ENCODE results near the gene ATF6.
"Not testable (repeated sequence)": the region's sequence is repeated elsewhere in the genome, so short reads cannot be mapped to it uniquely, and the experiment has no call there.

ATF6 gene

DNA sequence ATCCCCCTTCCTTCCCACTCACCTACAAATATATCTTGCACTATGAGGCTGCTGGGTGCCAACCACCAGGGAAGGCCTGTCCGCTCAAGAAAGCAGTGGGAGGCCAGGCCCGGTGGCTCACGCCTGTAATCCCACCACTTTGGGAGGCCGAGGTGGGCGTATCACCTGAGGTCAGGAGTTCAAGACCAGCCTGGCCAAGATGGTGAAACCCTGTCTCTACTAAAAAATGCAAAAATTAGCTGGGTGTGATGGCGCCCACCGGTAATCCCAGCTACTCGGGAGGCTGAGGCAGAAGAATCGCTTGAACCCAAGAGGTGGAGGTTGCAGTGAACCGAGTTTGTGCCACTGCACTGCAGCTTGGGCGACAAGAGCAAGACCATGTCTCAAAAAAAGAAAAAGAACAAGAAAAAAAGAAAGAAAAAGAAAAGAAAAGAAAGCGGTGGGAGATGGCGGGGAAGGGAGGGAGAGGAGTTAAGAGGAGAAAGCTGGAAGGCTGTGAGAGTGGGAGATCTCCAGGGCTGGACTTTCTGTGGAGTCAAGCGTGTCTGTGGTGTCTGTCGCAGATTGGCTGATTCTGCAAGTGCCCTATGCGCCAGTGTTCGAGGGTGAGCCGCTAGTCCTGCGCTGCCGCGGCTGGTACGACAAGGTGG is 40.7 kb upstream of the ATF6 start:
- Histone ChIP-seq H3K23ac (ENCODE audit: low read depth, low read length, poor library complexity) (peak overlapping the region; percentile 29), H3K4me3 (ENCODE audit: low read length in 2 of 2) (peak overlapping the region; percentile 76 to 86), H3K9ac (ENCODE audit: low read depth, low read length, poor library complexity) (peak overlapping the region; percentile 88), H2AFZ (ENCODE audit: low read length) (peak overlapping the region; percentile 91), H3K14ac (ENCODE audit: low read length) (peak overlapping the region; percentile 77), H3K4me2 (ENCODE audit: insufficient read depth, low read length, poor library complexity, severe bottlenecking) (peak overlapping the region; percentile 92), H3K27me3 (ENCODE audit: control insufficient read depth in 3 of 3, insufficient read depth in 3 of 3, low read depth in 1 of 3, low read length in 3 of 3) (peaks cover 0 to 57% (median 18%) of the 10 kb centered on the region in 3 experiments)
- not testable (repeated sequence) for H2BK120ac ChIP-seq (ENCODE audit: low read depth, low read length); H3K4ac ChIP-seq (ENCODE audit: low read length); H2AK5ac ChIP-seq (ENCODE audit: low read depth, low read length); H4K91ac ChIP-seq (ENCODE audit: low read depth, low read length, poor library complexity); H4K8ac ChIP-seq (ENCODE audit: low read depth, low read length); H2BK5ac ChIP-seq (ENCODE audit: low read length); H2BK12ac ChIP-seq (ENCODE audit: low read length); H2BK15ac ChIP-seq (ENCODE audit: low read length); H3K36me3 ChIP-seq (replicated peaks in 1 of 2; ENCODE audit: control insufficient read depth in 2 of 2, insufficient read depth in 2 of 2, low read length in 2 of 2); H3K79me1 ChIP-seq (ENCODE audit: low read depth, low read length); H3K9me3 ChIP-seq (replicated peaks in 1 of 2; ENCODE audit: control insufficient read depth in 2 of 2, insufficient read depth in 1 of 2, low read depth in 1 of 2, low read length in 2 of 2); H3K27ac ChIP-seq (replicated peaks; ENCODE audit: low read length); H3K18ac ChIP-seq (ENCODE audit: low read length); DNase-seq (ENCODE audit: low spot score); H3K4me1 ChIP-seq (ENCODE audit: control insufficient read depth in 2 of 2, insufficient read depth in 1 of 2, low read depth in 1 of 2, low read length in 2 of 2)
- 100% methylated on average over 2 of the region's 22 CpGs; no CpG with 5 or more reads in 1 of the 2 donors for WGBS, 2 donors (ENCODE audit: extremely low coverage in 2 of 2, insufficient read length in 2 of 2, insufficient replicate concordance in 1 of 2)

DNA sequence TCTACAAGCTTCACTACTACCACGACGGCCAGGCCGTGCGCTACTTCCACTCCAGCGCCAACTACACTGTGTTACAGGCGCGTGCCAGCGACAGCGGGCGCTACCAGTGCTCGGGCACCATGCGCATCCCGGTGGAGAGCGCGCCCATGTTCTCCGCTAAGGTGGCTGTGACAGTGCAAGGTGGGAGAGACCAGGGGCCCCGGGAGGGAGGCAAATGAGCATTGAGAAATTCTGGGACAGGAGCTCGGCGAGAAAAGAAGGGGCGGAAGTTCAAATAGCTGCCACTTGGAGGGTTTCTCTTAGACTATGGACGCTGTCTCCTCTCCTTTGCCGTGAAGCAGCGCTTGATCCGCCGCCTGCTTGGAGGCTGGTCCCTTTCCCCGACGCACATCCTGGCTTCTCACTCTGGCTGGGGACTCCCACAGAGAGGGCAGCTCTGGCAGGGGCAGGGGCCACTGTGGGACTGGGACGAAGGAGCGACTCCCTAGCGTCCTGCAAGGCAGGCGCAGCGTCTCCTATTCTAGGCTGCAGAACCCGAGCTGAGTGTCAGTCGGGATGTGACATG is 40.1 kb upstream of the ATF6 start:
- H2AFZ ChIP-seq (ENCODE audit: low read length): peak overlapping the region; percentile 91
- no peak overlapping the region for H4K91ac ChIP-seq (ENCODE audit: low read depth, low read length, poor library complexity)
- H3K79me1 ChIP-seq (ENCODE audit: low read depth, low read length): no peaks in the 10 kb centered on the region
- peak overlapping the region; percentile 95 for H3K14ac ChIP-seq (ENCODE audit: low read length)
- peak overlapping the region; percentile 59 for H2BK15ac ChIP-seq (ENCODE audit: low read length)
- peak overlapping the region; percentile 98 for H3K18ac ChIP-seq (ENCODE audit: low read length)
- no peak overlapping the region for H2BK120ac ChIP-seq (ENCODE audit: low read depth, low read length)
- no CpG with 5 or more reads among the region's 34 CpGs for WGBS, 2 donors (ENCODE audit: extremely low coverage in 2 of 2, insufficient read length in 2 of 2, insufficient replicate concordance in 1 of 2)
- H3K4me3 ChIP-seq (ENCODE audit: low read length in 2 of 2): peak overlapping the region; percentile 76 to 86
- no peak overlapping the region for H3K27ac ChIP-seq (replicated peaks; ENCODE audit: low read length)
- H3K27me3 ChIP-seq (ENCODE audit: control insufficient read depth in 3 of 3, insufficient read depth in 3 of 3, low read depth in 1 of 3, low read length in 3 of 3): peaks cover 0 to 60% (median 18%) of the 10 kb centered on the region in 3 experiments
- peak overlapping the region; percentile 96 for H3K9ac ChIP-seq (ENCODE audit: low read depth, low read length, poor library complexity)
- H2BK5ac ChIP-seq (ENCODE audit: low read length): peak overlapping the region; percentile 85
- peak overlapping the region; percentile 92 for H3K4me2 ChIP-seq (ENCODE audit: insufficient read depth, low read length, poor library complexity, severe bottlenecking)
- peaks cover 3 to 4% of the 10 kb centered on the region in 2 donors for H3K4me1 ChIP-seq (ENCODE audit: control insufficient read depth in 2 of 2, insufficient read depth in 1 of 2, low read depth in 1 of 2, low read length in 2 of 2)
- H3K23ac ChIP-seq (ENCODE audit: low read depth, low read length, poor library complexity): peak overlapping the region; percentile 90
- H3K4ac ChIP-seq (ENCODE audit: low read length): no peak overlapping the region
- H3K9me3 ChIP-seq (replicated peaks in 1 of 2; ENCODE audit: control insufficient read depth in 2 of 2, insufficient read depth in 1 of 2, low read depth in 1 of 2, low read length in 2 of 2): no peaks in the 10 kb centered on the region
- no peak overlapping the region for H2BK12ac ChIP-seq (ENCODE audit: low read length)
- no peak overlapping the region for H2AK5ac ChIP-seq (ENCODE audit: low read depth, low read length)
- no peaks in the 10 kb centered on the region for H3K36me3 ChIP-seq (replicated peaks in 1 of 2; ENCODE audit: control insufficient read depth in 2 of 2, insufficient read depth in 2 of 2, low read length in 2 of 2)
- DNase-seq (ENCODE audit: low spot score): peak; percentile 41
- no peak overlapping the region for H4K8ac ChIP-seq (ENCODE audit: low read depth, low read length)

DNA sequence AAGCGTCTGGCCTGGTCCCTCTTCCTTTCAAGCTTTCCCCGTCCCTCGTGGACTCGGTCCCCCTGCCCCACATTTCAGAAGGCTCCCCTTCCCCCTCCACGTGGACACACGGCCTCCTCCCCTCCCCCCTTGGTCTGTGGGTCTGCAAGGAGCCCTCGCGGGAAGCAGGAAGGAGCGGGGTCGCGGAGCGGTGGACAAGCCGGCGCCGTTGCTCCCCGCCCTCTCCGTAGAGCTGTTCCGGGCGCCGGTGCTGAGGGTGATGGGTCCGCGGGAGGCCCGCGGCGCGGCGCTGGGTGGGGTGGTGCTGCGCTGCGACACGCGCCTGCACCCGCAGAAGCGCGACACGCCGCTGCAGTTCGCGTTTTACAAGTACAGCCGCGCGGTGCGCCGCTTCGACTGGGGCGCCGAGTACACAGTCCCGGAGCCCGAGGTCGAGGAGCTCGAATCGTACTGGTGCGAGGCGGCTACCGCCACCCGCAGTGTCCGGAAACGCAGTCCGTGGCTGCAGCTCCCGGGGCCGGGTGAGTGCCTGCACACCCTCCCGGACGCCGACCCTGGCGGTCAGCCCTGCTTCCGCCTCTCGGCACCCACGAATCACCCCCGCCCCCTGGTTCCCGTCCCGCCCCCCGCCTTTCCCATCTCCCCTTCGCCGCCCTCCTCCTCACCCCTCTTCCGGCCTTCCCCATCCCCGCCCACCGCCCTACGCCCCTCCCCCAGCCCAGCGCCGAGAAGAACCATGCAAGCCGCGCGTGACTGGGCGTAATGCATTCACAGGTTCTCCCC is 39.5 kb upstream of the ATF6 start:
- Histone ChIP-seq H2BK12ac (ENCODE audit: low read length) (peak overlapping the region; percentile 67), H4K91ac (ENCODE audit: low read depth, low read length, poor library complexity) (no peak overlapping the region), H3K4me2 (ENCODE audit: insufficient read depth, low read length, poor library complexity, severe bottlenecking) (peak overlapping the region; percentile 92), H3K14ac (ENCODE audit: low read length) (peak overlapping the region; percentile 94), H3K27ac (replicated peaks; ENCODE audit: low read length) (no peak overlapping the region), H3K23ac (ENCODE audit: low read depth, low read length, poor library complexity) (peak overlapping the region; percentile 96), H3K18ac (ENCODE audit: low read length) (peak overlapping the region; percentile 99), H3K4me1 (ENCODE audit: control insufficient read depth in 2 of 2, insufficient read depth in 1 of 2, low read depth in 1 of 2, low read length in 2 of 2) (peaks cover 3 to 4% of the 10 kb centered on the region in 2 donors), H3K79me1 (ENCODE audit: low read depth, low read length) (no peaks in the 10 kb centered on the region), H3K9me3 (replicated peaks in 1 of 2; ENCODE audit: control insufficient read depth in 2 of 2, insufficient read depth in 1 of 2, low read depth in 1 of 2, low read length in 2 of 2) (no peaks in the 10 kb centered on the region), H2BK120ac (ENCODE audit: low read depth, low read length) (no peak overlapping the region), H3K9ac (ENCODE audit: low read depth, low read length, poor library complexity) (peak overlapping the region; percentile 96), H3K27me3 (ENCODE audit: control insufficient read depth in 3 of 3, insufficient read depth in 3 of 3, low read depth in 1 of 3, low read length in 3 of 3) (peaks cover 0 to 60% (median 18%) of the 10 kb centered on the region in 3 experiments), H2BK5ac (ENCODE audit: low read length) (peak overlapping the region; percentile 85), H4K8ac (ENCODE audit: low read depth, low read length) (no peak overlapping the region), H2AK5ac (ENCODE audit: low read depth, low read length) (no peak overlapping the region), H3K4ac (ENCODE audit: low read length) (peak overlapping the region; percentile 31), H2BK15ac (ENCODE audit: low read length) (peak overlapping the region; percentile 62), H2AFZ (ENCODE audit: low read length) (peak overlapping the region; percentile 91), H3K4me3 (ENCODE audit: low read length in 2 of 2) (peak overlapping the region; percentile 76 to 92), H3K36me3 (replicated peaks in 1 of 2; ENCODE audit: control insufficient read depth in 2 of 2, insufficient read depth in 2 of 2, low read length in 2 of 2) (no peaks in the 10 kb centered on the region)
- no CpG with 5 or more reads among the region's 83 CpGs for WGBS, 2 donors (ENCODE audit: extremely low coverage in 2 of 2, insufficient read length in 2 of 2, insufficient replicate concordance in 1 of 2)
- DNase-seq (ENCODE audit: low spot score): peak; percentile 79

Measured in neuronal stem cell (in vitro differentiated cells).